HG03039 (cell line): ENCODE results near the gene TSLP.

Source experiments
- ATAC-seq: cut with Tn5 transposase; IDR thresholded peaks from one replicate; pipeline ENCODE4 v1.9.1; 2021; ENCODE audit warnings: mild to moderate bottlenecking, moderate library complexity; ENCODE audit not compliant: unreplicated experiment

Gene TSLP

GRCh38 chr5:111095982-111096381, 24.5 kb downstream of the TSLP start:
- no peak for ATAC-seq

GRCh38 chr5:111099058-111099778, 27.7 kb downstream of the TSLP start:
- no peak for ATAC-seq

- no peak for ATAC-seq
Measured at GRCh38 chr5:111106320-111106948, 34.9 kb downstream of the TSLP start.

GRCh38 chr5:111107371-111107770, 35.9 kb downstream of the TSLP start:
- no peak for ATAC-seq

- ATAC-seq = no peak
Measured at GRCh38 chr5:111111956-111112355, 40.4 kb downstream of the TSLP start.

GRCh38 chr5:111113678-111114077, 42.2 kb downstream of the TSLP start:
- ATAC-seq = no peak

GRCh38 chr5:111115229-111115628, 43.7 kb downstream of the TSLP start:
- no peak for ATAC-seq

GRCh38 chr5:111116550-111116949, 45.0 kb downstream of the TSLP start:
- no peak for ATAC-seq

GRCh38 chr5:111117136-111117535, 45.6 kb downstream of the TSLP start:
- no peak for ATAC-seq

- no peak for ATAC-seq
Measured at GRCh38 chr5:111119221-111119620, 47.7 kb downstream of the TSLP start.

- peak; percentile 49 for ATAC-seq
Measured at GRCh38 chr5:111119856-111120255, 48.3 kb downstream of the TSLP start.

- no peak for ATAC-seq
Measured at GRCh38 chr5:111120911-111121310, 49.4 kb downstream of the TSLP start.

GRCh38 chr5:111121926-111122325, 50.4 kb downstream of the TSLP start:
- no peak for ATAC-seq

- ATAC-seq = peak; percentile 61
Measured at GRCh38 chr5:111122398-111122797, 50.9 kb downstream of the TSLP start.

- ATAC-seq = no peak
Measured at GRCh38 chr5:111124793-111125192, 53.3 kb downstream of the TSLP start.

- ATAC-seq = no peak
Measured at GRCh38 chr5:111126896-111127295, 55.4 kb downstream of the TSLP start.
